HepG2 (cell line): Measurements from ENCODE around the gene NSUN5. TPM values are rescaled to one million over a fixed set of nuclear protein-coding genes. Genes with fewer than 3 reads are reported as not detected.
A peak's percentile ranks its signal among the peaks of the same experiment; 100 is the strongest.

Experiments used
- CC2D1A ChIP-seq: sonication (generic); formaldehyde crosslinking; IDR thresholded peaks from 2 replicates; pipeline ENCODE4 v1.8.1; 2023; ENCODE audit warnings: mild to moderate bottlenecking, missing genetic modification reagents
- ETV5 ChIP-seq: IDR thresholded peaks from 2 replicates; pipeline ENCODE4 v1.6.1; 2018; ENCODE audit warnings: missing biosample characterization, missing genetic modification reagents, inconsistent platforms, borderline replicate concordance
- PITX1 ChIP-seq: sonication (generic); formaldehyde crosslinking; IDR thresholded peaks from 2 replicates; pipeline ENCODE4 v1.5.1; 2020; ENCODE audit warnings: mild to moderate bottlenecking, missing genetic modification reagents
- STAT5B ChIP-seq: sonication (generic); formaldehyde crosslinking; IDR thresholded peaks from 2 replicates; pipeline ENCODE4 v1.4.0; 2020; ENCODE audit warnings: missing genetic modification reagents
- SYNCRIP ChIP-seq: fragments of 200-400 bp; formaldehyde crosslinking; IDR thresholded peaks from 2 replicates; pipeline ENCODE4 v1.6.1; 2018; ENCODE audit warnings: mild to moderate bottlenecking, low read depth, low read length; ENCODE audit not compliant: insufficient read depth
- ZMYM2 ChIP-seq: sonication (generic); formaldehyde crosslinking; IDR thresholded peaks from 2 replicates; pipeline ENCODE4 v1.8.0; 2022; ENCODE audit warnings: mild to moderate bottlenecking, missing genetic modification reagents
- ZNF230 ChIP-seq: sonication (generic); formaldehyde crosslinking; IDR thresholded peaks from 2 replicates; pipeline ENCODE4 v1.4.0; 2020; ENCODE audit warnings: mild to moderate bottlenecking, missing genetic modification reagents
- ZNF235 ChIP-seq: sonication (generic); formaldehyde crosslinking; IDR thresholded peaks from 2 replicates; pipeline ENCODE4 v1.8.1; 2023; ENCODE audit warnings: mild to moderate bottlenecking, missing genetic modification reagents, borderline replicate concordance
- ZNF383 ChIP-seq: sonication (generic); formaldehyde crosslinking; IDR thresholded peaks from 2 replicates; pipeline ENCODE4 v1.4.0; 2020; ENCODE audit warnings: missing genetic modification reagents, mild to moderate bottlenecking, borderline replicate concordance
- ZNF460 ChIP-seq: sonication (generic); formaldehyde crosslinking; IDR thresholded peaks from 2 replicates; pipeline ENCODE4 v1.5.1; 2020; ENCODE audit warnings: missing genetic modification reagents, mild to moderate bottlenecking, borderline replicate concordance
- ZNF567 ChIP-seq: sonication (generic); formaldehyde crosslinking; IDR thresholded peaks from 2 replicates; pipeline ENCODE4 v1.8.1; 2023; ENCODE audit warnings: mild to moderate bottlenecking, missing genetic modification reagents, borderline replicate concordance
- ZNF572 ChIP-seq: sonication (generic); formaldehyde crosslinking; IDR thresholded peaks from 2 replicates; pipeline ENCODE4 v1.5.1; 2020; ENCODE audit warnings: mild to moderate bottlenecking, missing genetic modification reagents
- ZNF773 ChIP-seq: sonication (generic); formaldehyde crosslinking; IDR thresholded peaks from 2 replicates; pipeline ENCODE4 v1.4.0; 2020; ENCODE audit warnings: missing genetic modification reagents, borderline replicate concordance
- ZNF776 ChIP-seq: sonication (generic); formaldehyde crosslinking; IDR thresholded peaks from 2 replicates; pipeline ENCODE4 v1.4.0; 2020; ENCODE audit warnings: mild to moderate bottlenecking, missing genetic modification reagents
- ZNF780A ChIP-seq: sonication (generic); formaldehyde crosslinking; IDR thresholded peaks from 2 replicates; pipeline ENCODE4 v1.8.0; 2022; ENCODE audit warnings: mild to moderate bottlenecking, missing genetic modification reagents, moderate library complexity
- polyA plus RNA-seq, 8 experiments: library from polyadenylated mRNA; depleted of rRNA in 3 of 8; stranded (reverse) in 7 of 8; unstranded in 1 of 8; fragments of >200 nt; fragmentation: Illumina TruSeq in 4 of 8; extraction: Trizol in 4 of 8; gene quantifications; 2 replicates each; pipeline versions ENCODE4 v1.2.1 to v1.2.3, GENCODE V29; 2011 to 2016; ENCODE audit warnings: low read depth in 4 of 8, missing spikeins in 1 of 8, mixed read lengths in 1 of 8; ENCODE audit not compliant: insufficient read depth in 1 of 8
- total RNA-seq, 5 experiments: library from RNA; depleted of rRNA; stranded (reverse); fragments of >200 nt; fragmentation: Illumina TruSeq; extraction: Trizol; gene quantifications; 2 replicates each; pipeline ENCODE4 v1.2.3, GENCODE V29; 2016; ENCODE audit warnings: low read depth in 1 of 5
- TF ChIP-seq, protein P1 (sequence below): sonication (generic); formaldehyde crosslinking; IDR thresholded peaks from 2 replicates; pipeline ENCODE4 v1.4.0; 2020; ENCODE audit warnings: mild to moderate bottlenecking, missing genetic modification reagents
- TF ChIP-seq, protein P2 (sequence below): sonication (generic); formaldehyde crosslinking; IDR thresholded peaks from 2 replicates; pipeline ENCODE4 v1.5.1; 2020; ENCODE audit warnings: mild to moderate bottlenecking, missing genetic modification reagents, moderate library complexity
- TF ChIP-seq, protein P3 (sequence below): fragments of 450-650 bp; IDR thresholded peaks from 2 replicates; pipeline ENCODE4 v1.6.1; 2017; ENCODE audit warnings: mild to moderate bottlenecking

NSUN5 gene
- total and polyA plus RNA-seq, 2 of the 13 experiments (the other 11 are each of a cell fraction or from before 2014, with no cell fraction given), result 19.9 to 35.8 TPM

DNA sequence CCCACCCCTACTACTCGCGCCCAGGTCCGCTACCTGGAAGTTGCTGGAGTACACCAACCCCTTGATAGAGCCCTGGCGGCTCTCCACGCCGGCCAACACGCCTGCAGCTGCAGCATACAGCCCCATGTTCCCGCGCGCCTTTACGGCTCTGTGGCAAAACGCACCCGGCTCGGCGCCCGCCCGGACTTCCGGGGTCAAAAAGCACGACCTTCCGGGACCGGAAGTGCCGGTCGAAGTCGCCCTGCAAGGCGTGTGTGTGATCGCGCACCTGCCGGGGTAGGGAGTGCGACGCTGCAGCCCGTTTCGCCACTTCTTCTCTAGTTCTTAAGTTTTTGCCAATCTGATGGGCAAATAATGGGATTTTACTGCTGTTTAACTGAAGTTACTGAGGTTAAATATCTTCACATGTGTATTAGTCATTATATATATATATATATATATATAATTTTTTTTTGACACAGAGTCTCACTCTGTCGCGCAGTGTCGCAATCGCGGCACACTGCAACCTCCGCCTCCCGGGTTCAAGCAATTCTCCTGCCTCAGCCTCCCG, at the start of gene NSUN5 (continued):
- TF ChIP-seq, protein P1, sequence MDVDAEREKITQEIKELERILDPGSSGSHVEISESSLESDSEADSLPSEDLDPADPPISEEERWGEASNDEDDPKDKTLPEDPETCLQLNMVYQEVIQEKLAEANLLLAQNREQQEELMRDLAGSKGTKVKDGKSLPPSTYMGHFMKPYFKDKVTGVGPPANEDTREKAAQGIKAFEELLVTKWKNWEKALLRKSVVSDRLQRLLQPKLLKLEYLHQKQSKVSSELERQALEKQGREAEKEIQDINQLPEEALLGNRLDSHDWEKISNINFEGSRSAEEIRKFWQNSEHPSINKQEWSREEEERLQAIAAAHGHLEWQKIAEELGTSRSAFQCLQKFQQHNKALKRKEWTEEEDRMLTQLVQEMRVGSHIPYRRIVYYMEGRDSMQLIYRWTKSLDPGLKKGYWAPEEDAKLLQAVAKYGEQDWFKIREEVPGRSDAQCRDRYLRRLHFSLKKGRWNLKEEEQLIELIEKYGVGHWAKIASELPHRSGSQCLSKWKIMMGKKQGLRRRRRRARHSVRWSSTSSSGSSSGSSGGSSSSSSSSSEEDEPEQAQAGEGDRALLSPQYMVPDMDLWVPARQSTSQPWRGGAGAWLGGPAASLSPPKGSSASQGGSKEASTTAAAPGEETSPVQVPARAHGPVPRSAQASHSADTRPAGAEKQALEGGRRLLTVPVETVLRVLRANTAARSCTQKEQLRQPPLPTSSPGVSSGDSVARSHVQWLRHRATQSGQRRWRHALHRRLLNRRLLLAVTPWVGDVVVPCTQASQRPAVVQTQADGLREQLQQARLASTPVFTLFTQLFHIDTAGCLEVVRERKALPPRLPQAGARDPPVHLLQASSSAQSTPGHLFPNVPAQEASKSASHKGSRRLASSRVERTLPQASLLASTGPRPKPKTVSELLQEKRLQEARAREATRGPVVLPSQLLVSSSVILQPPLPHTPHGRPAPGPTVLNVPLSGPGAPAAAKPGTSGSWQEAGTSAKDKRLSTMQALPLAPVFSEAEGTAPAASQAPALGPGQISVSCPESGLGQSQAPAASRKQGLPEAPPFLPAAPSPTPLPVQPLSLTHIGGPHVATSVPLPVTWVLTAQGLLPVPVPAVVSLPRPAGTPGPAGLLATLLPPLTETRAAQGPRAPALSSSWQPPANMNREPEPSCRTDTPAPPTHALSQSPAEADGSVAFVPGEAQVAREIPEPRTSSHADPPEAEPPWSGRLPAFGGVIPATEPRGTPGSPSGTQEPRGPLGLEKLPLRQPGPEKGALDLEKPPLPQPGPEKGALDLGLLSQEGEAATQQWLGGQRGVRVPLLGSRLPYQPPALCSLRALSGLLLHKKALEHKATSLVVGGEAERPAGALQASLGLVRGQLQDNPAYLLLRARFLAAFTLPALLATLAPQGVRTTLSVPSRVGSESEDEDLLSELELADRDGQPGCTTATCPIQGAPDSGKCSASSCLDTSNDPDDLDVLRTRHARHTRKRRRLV (CRISPR knock-in tag), result 0 out of 2 replicates have a peak, but pooled peaks have one; percentile 75
- TF ChIP-seq ZNF460 (CRISPR knock-in tag) (no peak), ZNF230 (CRISPR knock-in tag) (peak; percentile 95), SYNCRIP (no peak), ZNF780A (CRISPR knock-in tag) (peak; percentile 62; the same call in 1 of the 2 replicates), PITX1 (peak; percentile 37; the same call in 1 of the 2 replicates), CC2D1A (no peak), ZNF773 (CRISPR knock-in tag) (peak; percentile 85; the same call in 1 of the 2 replicates), ZMYM2 (CRISPR knock-in tag) (peak; percentile 83), ZNF567 (CRISPR knock-in tag) (no peak), ZNF776 (CRISPR knock-in tag) (peak; percentile 62; the same call in 1 of the 2 replicates), ZNF235 (CRISPR knock-in tag) (no peak), ETV5 (CRISPR knock-in tag) (peak; percentile 96), STAT5B (no peak), ZNF383 (no peak), ZNF572 (CRISPR knock-in tag) (no peak)
- TF ChIP-seq, protein P2, sequence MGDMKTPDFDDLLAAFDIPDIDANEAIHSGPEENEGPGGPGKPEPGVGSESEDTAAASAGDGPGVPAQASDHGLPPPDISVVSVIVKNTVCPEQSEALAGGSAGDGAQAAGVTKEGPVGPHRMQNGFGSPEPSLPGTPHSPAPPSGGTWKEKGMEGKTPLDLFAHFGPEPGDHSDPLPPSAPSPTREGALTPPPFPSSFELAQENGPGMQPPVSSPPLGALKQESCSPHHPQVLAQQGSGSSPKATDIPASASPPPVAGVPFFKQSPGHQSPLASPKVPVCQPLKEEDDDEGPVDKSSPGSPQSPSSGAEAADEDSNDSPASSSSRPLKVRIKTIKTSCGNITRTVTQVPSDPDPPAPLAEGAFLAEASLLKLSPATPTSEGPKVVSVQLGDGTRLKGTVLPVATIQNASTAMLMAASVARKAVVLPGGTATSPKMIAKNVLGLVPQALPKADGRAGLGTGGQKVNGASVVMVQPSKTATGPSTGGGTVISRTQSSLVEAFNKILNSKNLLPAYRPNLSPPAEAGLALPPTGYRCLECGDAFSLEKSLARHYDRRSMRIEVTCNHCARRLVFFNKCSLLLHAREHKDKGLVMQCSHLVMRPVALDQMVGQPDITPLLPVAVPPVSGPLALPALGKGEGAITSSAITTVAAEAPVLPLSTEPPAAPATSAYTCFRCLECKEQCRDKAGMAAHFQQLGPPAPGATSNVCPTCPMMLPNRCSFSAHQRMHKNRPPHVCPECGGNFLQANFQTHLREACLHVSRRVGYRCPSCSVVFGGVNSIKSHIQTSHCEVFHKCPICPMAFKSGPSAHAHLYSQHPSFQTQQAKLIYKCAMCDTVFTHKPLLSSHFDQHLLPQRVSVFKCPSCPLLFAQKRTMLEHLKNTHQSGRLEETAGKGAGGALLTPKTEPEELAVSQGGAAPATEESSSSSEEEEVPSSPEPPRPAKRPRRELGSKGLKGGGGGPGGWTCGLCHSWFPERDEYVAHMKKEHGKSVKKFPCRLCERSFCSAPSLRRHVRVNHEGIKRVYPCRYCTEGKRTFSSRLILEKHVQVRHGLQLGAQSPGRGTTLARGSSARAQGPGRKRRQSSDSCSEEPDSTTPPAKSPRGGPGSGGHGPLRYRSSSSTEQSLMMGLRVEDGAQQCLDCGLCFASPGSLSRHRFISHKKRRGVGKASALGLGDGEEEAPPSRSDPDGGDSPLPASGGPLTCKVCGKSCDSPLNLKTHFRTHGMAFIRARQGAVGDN, result peak; percentile 98
- TF ChIP-seq, protein P3, sequence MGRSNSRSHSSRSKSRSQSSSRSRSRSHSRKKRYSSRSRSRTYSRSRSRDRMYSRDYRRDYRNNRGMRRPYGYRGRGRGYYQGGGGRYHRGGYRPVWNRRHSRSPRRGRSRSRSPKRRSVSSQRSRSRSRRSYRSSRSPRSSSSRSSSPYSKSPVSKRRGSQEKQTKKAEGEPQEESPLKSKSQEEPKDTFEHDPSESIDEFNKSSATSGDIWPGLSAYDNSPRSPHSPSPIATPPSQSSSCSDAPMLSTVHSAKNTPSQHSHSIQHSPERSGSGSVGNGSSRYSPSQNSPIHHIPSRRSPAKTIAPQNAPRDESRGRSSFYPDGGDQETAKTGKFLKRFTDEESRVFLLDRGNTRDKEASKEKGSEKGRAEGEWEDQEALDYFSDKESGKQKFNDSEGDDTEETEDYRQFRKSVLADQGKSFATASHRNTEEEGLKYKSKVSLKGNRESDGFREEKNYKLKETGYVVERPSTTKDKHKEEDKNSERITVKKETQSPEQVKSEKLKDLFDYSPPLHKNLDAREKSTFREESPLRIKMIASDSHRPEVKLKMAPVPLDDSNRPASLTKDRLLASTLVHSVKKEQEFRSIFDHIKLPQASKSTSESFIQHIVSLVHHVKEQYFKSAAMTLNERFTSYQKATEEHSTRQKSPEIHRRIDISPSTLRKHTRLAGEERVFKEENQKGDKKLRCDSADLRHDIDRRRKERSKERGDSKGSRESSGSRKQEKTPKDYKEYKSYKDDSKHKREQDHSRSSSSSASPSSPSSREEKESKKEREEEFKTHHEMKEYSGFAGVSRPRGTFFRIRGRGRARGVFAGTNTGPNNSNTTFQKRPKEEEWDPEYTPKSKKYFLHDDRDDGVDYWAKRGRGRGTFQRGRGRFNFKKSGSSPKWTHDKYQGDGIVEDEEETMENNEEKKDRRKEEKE, result no peak
